Measurements from ENCODE around the gene GNG7. TPM values are rescaled to one million over a fixed set of nuclear protein-coding genes. Genes with fewer than 3 reads are reported as not detected.

Gene GNG7
- total and polyA plus RNA-seq, 2 donors (not counting 3 experiments of a cell fraction or from before 2014, with no cell fraction given) = 0.29 to 0.84 TPM

GRCh38 chr19:2569596-2570465, 132.7 kb downstream of the GNG7 start:
- FAIRE-seq (no peak), DNase-seq (ENCODE audit: low read depth, low spot score) (no peak)
- Histone ChIP-seq H4K20me1 (replicated peaks; ENCODE audit: control insufficient read depth, extremely low read depth, insufficient read depth, low read length) (no peaks in the 10 kb centered on the region), H3K36me3 (ENCODE audit: control insufficient read depth in 2 of 2, extremely low read depth in 1 of 2, insufficient read depth in 2 of 2, low read length in 2 of 2) (no peaks in the 10 kb centered on the region), H3K9me3 (replicated peaks; ENCODE audit: control insufficient read depth, insufficient read depth, low read length) (no peaks in the 10 kb centered on the region), H3K4me3 (replicated peaks in 1 of 3; ENCODE audit: insufficient read depth in 1 of 3, low read depth in 1 of 3, low read length in 3 of 3) (no peak overlapping the region), H2AFZ (ENCODE audit: low read depth, low read length) (no peak overlapping the region), H3K4me1 (ENCODE audit: control insufficient read depth, extremely low read depth, insufficient read depth, low read length) (no peaks in the 10 kb centered on the region), H3K27me3 (ENCODE audit: control insufficient read depth in 2 of 2, insufficient read depth in 2 of 2, low read length in 2 of 2) (no peaks in the 10 kb centered on the region), H3K9ac (replicated peaks; ENCODE audit: extremely low read depth, insufficient read depth, low read length) (no peak overlapping the region), H3K27ac (ENCODE audit: insufficient read depth, low read depth, low read length) (no peak overlapping the region), H3K79me2 (ENCODE audit: control insufficient read depth, insufficient read depth, low read length) (no peaks in the 10 kb centered on the region), H3K9me1 (replicated peaks; ENCODE audit: control insufficient read depth, extremely low read depth, insufficient read depth, low read length) (no peaks in the 10 kb centered on the region), H3K4me2 (ENCODE audit: insufficient read depth, low read length) (no peak overlapping the region)
- intact Hi-C loops (cut with micrococcal nuclease) (no loop called here), dilution Hi-C loops (cut with MboI; ENCODE audit: extremely low pct_ligation_motif_present, low sequenced_read_pairs) (no loop called here)
- CTCF ChIA-PET = no interaction called here
- no TSS peak for BruUV-seq (replicated peaks)
- POLR2A ChIA-PET = interaction anchor here (0.9 kb wide), 1 partner anchor 94 kb away, joined by 4 read pairs; the partner anchor contains the start of gene GADD45B
- no peak for TF ChIP-seq POLR2A (IDR thresholded peaks at IDR 0.05; ENCODE audit: low read depth, low read length)
- no peak for TF ChIP-seq MAX (IDR thresholded peaks at IDR 0.05; ENCODE audit: insufficient read depth, insufficient read length)
- TF ChIP-seq JUN (IDR thresholded peaks at IDR 0.05; ENCODE audit: borderline replicate concordance, insufficient read depth, insufficient read length, low read depth) = no peak
- no peak for TF ChIP-seq EZH2 (IDR thresholded peaks at IDR 0.05; ENCODE audit: borderline replicate concordance, low read depth, low read length, severe bottlenecking)
- TF ChIP-seq CTCF (IDR thresholded peaks at IDR 0.05; ENCODE audit: extremely low read depth in 1 of 2, insufficient read depth in 1 of 2, low read depth in 1 of 2, low read length in 2 of 2) = no peak
- TF ChIP-seq FOS (IDR thresholded peaks at IDR 0.05; ENCODE audit: borderline replicate concordance, insufficient read depth, low read length) = no peak
- TF ChIP-seq POLR2AphosphoS5 (IDR thresholded peaks at IDR 0.05; ENCODE audit: insufficient read depth, low read depth, low read length) = no peak
- TF ChIP-seq MYC (IDR thresholded peaks at IDR 0.05; ENCODE audit: low read depth, low read length) = no peak
- no peak for TF ChIP-seq GATA2 (IDR thresholded peaks at IDR 0.05; ENCODE audit: insufficient read depth, insufficient read length, low read depth, low read length)

All from endothelial cell of umbilical vein (primary cell).